H1 (cell line): ENCODE data around the gene CDC42EP5.

Experiments used
- CTCF ChIP-seq, 3 experiments: IDR thresholded peaks; 1 replicate in 2 of 3; 2 replicates in 1 of 3; pipeline versions ENCODE4 v1.5.1 to v1.6.1; 2011; ENCODE audit warnings: low read length in 3 of 3, mild to moderate bottlenecking in 3 of 3, inconsistent platforms in 2 of 3, low read depth in 1 of 3, moderate library complexity in 1 of 3; ENCODE audit not compliant: insufficient read depth in 1 of 3; ENCODE audit errors: control extremely low read depth in 1 of 3
- EZH2 ChIP-seq: fragments of 200-600 bp; sonication (generic); IDR thresholded peaks from 2 replicates; pipeline ENCODE4 v1.7.1; 2012; ENCODE audit warnings: low read depth, mild to moderate bottlenecking, moderate library complexity, low read length, inconsistent platforms; ENCODE audit not compliant: severe bottlenecking
- USF2 ChIP-seq: IDR thresholded peaks from 2 replicates; pipeline ENCODE4 v1.6.1; 2011; ENCODE audit warnings: low read length, improper control_type of control experiment
- TF ChIP-seq, protein P1 (sequence below): IDR thresholded peaks from 2 replicates; pipeline ENCODE4 v1.6.1; 2012; ENCODE audit warnings: inconsistent platforms

DNA sequence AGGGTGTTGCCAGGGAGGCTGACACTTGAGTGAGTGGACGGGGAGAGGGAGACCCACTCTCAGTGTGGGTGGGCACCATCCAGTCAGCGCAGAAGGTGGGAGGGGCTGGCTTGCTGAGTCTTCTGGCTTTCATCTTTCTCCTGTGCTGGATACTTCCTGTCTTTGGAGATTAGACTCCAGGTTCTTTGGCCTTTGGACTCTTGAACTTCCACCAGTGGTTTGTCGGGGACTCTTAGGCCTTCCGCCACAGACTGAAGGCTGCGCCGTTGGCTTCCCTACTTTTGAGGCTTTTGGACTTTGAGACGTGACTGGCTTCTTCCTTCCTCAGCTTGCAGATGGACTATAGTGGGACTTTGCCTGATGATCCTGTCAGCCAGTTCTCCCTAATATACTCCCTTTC is 28.4 kb downstream of the CDC42EP5 start:
- TF ChIP-seq CTCF (IDR thresholded peaks at IDR 0.05; ENCODE audit: control extremely low read depth in 1 of 3, insufficient read depth in 1 of 3, low read depth in 1 of 3, low read length in 3 of 3): no peak
- TF ChIP-seq, protein P1, sequence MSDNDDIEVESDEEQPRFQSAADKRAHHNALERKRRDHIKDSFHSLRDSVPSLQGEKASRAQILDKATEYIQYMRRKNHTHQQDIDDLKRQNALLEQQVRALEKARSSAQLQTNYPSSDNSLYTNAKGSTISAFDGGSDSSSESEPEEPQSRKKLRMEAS: no peak
- no peak for TF ChIP-seq EZH2
- no peak for TF ChIP-seq USF2
